C4-2B (cell line): ENCODE measurements around the gene A4GALT.

Experiments
- ZFX ChIP-seq: fragments of 450-650 bp; IDR thresholded peaks from 2 replicates; pipeline ENCODE4 v1.6.1; 2017
- TF ChIP-seq, protein P1 (sequence below): fragments of 450-650 bp; conservative IDR thresholded peaks from 2 replicates; pipeline ENCODE4 v1.5.1; 2017; ENCODE audit warnings: mild to moderate bottlenecking

DNA sequence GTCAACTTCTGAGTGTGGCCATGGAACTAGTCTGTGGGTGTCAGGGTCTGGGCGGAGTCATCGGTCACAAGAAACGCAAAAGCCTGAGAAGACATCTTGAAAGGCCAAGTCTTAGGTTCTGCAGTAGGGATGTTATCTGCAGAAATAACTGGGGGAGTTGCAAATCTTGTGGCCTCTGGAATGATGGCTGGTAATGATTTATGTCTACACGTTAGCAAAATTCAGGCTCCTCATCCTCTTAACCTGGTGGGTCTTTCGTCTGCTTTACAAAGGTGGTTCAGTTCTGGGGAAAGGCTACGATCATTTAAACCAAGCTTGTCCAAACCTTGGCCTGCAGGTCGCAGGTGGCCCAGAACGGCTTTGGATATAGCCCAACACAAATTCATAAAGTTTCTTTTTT is 64.1 kb downstream of the A4GALT start:
- TF ChIP-seq, protein P1, sequence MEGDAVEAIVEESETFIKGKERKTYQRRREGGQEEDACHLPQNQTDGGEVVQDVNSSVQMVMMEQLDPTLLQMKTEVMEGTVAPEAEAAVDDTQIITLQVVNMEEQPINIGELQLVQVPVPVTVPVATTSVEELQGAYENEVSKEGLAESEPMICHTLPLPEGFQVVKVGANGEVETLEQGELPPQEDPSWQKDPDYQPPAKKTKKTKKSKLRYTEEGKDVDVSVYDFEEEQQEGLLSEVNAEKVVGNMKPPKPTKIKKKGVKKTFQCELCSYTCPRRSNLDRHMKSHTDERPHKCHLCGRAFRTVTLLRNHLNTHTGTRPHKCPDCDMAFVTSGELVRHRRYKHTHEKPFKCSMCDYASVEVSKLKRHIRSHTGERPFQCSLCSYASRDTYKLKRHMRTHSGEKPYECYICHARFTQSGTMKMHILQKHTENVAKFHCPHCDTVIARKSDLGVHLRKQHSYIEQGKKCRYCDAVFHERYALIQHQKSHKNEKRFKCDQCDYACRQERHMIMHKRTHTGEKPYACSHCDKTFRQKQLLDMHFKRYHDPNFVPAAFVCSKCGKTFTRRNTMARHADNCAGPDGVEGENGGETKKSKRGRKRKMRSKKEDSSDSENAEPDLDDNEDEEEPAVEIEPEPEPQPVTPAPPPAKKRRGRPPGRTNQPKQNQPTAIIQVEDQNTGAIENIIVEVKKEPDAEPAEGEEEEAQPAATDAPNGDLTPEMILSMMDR: no peak
- TF ChIP-seq ZFX: no peak
